ENCODE measurements around the gene MYH9.

MYH9 gene

GRCh38 chr22:36369922-36370791 is 17.6 kb downstream of the MYH9 start:
- Histone ChIP-seq H3K27me3 (replicated peaks; ENCODE audit: control insufficient read depth, insufficient read depth, low read length) (no peaks in the 10 kb centered on the region), H3K4me1 (ENCODE audit: control insufficient read depth, insufficient read depth, low read length) (peaks cover 70% of the 10 kb centered on the region), H3K9ac (ENCODE audit: low read length) (peak overlapping the region; percentile 6), H3K9me3 (ENCODE audit: control insufficient read depth, low read length) (no peaks in the 10 kb centered on the region), H3K4me3 (ENCODE audit: low read length) (no peak overlapping the region), H3K36me3 (ENCODE audit: control insufficient read depth, insufficient read depth, low read length, severe bottlenecking) (peaks cover 3% of the 10 kb centered on the region)
- peak; percentile 62 for DNase-seq (ENCODE audit: low read depth)

- H3K4me3 ChIP-seq (ENCODE audit: low read length) = no peak overlapping the region
- H3K36me3 ChIP-seq (ENCODE audit: control insufficient read depth, insufficient read depth, low read length, severe bottlenecking) = no peaks in the 10 kb centered on the region
- H3K9me3 ChIP-seq (ENCODE audit: control insufficient read depth, low read length) = no peaks in the 10 kb centered on the region
- DNase-seq (ENCODE audit: low read depth) = no peak
- H3K27me3 ChIP-seq (replicated peaks; ENCODE audit: control insufficient read depth, insufficient read depth, low read length) = no peaks in the 10 kb centered on the region
- peak overlapping the region; percentile 15 for H3K9ac ChIP-seq (ENCODE audit: low read length)
- peaks cover 70% of the 10 kb centered on the region for H3K4me1 ChIP-seq (ENCODE audit: control insufficient read depth, insufficient read depth, low read length)
Observed at GRCh38 chr22:36369004-36369921, 18.5 kb downstream of the MYH9 start.

- peak; percentile 74 for DNase-seq (ENCODE audit: low read depth)
- H3K4me3 ChIP-seq (ENCODE audit: low read length) = peak overlapping the region; percentile 14
- H3K4me1 ChIP-seq (ENCODE audit: control insufficient read depth, insufficient read depth, low read length) = peaks cover 73% of the 10 kb centered on the region
- no peaks in the 10 kb centered on the region for H3K27me3 ChIP-seq (replicated peaks; ENCODE audit: control insufficient read depth, insufficient read depth, low read length)
- no peaks in the 10 kb centered on the region for H3K36me3 ChIP-seq (ENCODE audit: control insufficient read depth, insufficient read depth, low read length, severe bottlenecking)
- H3K9ac ChIP-seq (ENCODE audit: low read length) = peak overlapping the region; percentile 60
- H3K9me3 ChIP-seq (ENCODE audit: control insufficient read depth, low read length) = no peaks in the 10 kb centered on the region
Observed at GRCh38 chr22:36368359-36368983, 19.3 kb downstream of the MYH9 start.

GRCh38 chr22:36367479-36367878 is 20.3 kb downstream of the MYH9 start:
- Histone ChIP-seq H3K27me3 (replicated peaks; ENCODE audit: control insufficient read depth, insufficient read depth, low read length) (no peaks in the 10 kb centered on the region), H3K4me1 (ENCODE audit: control insufficient read depth, insufficient read depth, low read length) (peaks cover 80% of the 10 kb centered on the region), H3K9ac (ENCODE audit: low read length) (peak overlapping the region; percentile 60), H3K4me3 (ENCODE audit: low read length) (no peak overlapping the region), H3K9me3 (ENCODE audit: control insufficient read depth, low read length) (no peaks in the 10 kb centered on the region), H3K36me3 (ENCODE audit: control insufficient read depth, insufficient read depth, low read length, severe bottlenecking) (no peaks in the 10 kb centered on the region)
- DNase-seq (ENCODE audit: low read depth) = no peak

- no peak overlapping the region for H3K4me3 ChIP-seq (ENCODE audit: low read length)
- H3K9ac ChIP-seq (ENCODE audit: low read length) = no peak overlapping the region
- peaks cover 80% of the 10 kb centered on the region for H3K4me1 ChIP-seq (ENCODE audit: control insufficient read depth, insufficient read depth, low read length)
- H3K36me3 ChIP-seq (ENCODE audit: control insufficient read depth, insufficient read depth, low read length, severe bottlenecking) = no peaks in the 10 kb centered on the region
- H3K27me3 ChIP-seq (replicated peaks; ENCODE audit: control insufficient read depth, insufficient read depth, low read length) = no peaks in the 10 kb centered on the region
- DNase-seq (ENCODE audit: low read depth) = no peak
- no peaks in the 10 kb centered on the region for H3K9me3 ChIP-seq (ENCODE audit: control insufficient read depth, low read length)
Observed at GRCh38 chr22:36367066-36367465, 20.7 kb downstream of the MYH9 start.

GRCh38 chr22:36366291-36366708 is 21.5 kb downstream of the MYH9 start:
- DNase-seq (ENCODE audit: low read depth) = no peak
- no peaks in the 10 kb centered on the region for H3K27me3 ChIP-seq (replicated peaks; ENCODE audit: control insufficient read depth, insufficient read depth, low read length)
- peaks cover 83% of the 10 kb centered on the region for H3K4me1 ChIP-seq (ENCODE audit: control insufficient read depth, insufficient read depth, low read length)
- H3K4me3 ChIP-seq (ENCODE audit: low read length) = no peak overlapping the region
- H3K9me3 ChIP-seq (ENCODE audit: control insufficient read depth, low read length) = no peaks in the 10 kb centered on the region
- H3K9ac ChIP-seq (ENCODE audit: low read length) = no peak overlapping the region
- no peaks in the 10 kb centered on the region for H3K36me3 ChIP-seq (ENCODE audit: control insufficient read depth, insufficient read depth, low read length, severe bottlenecking)

GRCh38 chr22:36365020-36365411 is 22.8 kb downstream of the MYH9 start:
- Histone ChIP-seq H3K36me3 (ENCODE audit: control insufficient read depth, insufficient read depth, low read length, severe bottlenecking) (no peaks in the 10 kb centered on the region), H3K9ac (ENCODE audit: low read length) (peak overlapping the region; percentile 43), H3K4me1 (ENCODE audit: control insufficient read depth, insufficient read depth, low read length) (peaks cover 78% of the 10 kb centered on the region), H3K4me3 (ENCODE audit: low read length) (no peak overlapping the region), H3K9me3 (ENCODE audit: control insufficient read depth, low read length) (no peaks in the 10 kb centered on the region), H3K27me3 (replicated peaks; ENCODE audit: control insufficient read depth, insufficient read depth, low read length) (no peaks in the 10 kb centered on the region)
- peak; percentile 81 for DNase-seq (ENCODE audit: low read depth)

GRCh38 chr22:36364255-36365019 is 23.3 kb downstream of the MYH9 start:
- H3K4me1 ChIP-seq (ENCODE audit: control insufficient read depth, insufficient read depth, low read length) = peaks cover 75% of the 10 kb centered on the region
- H3K4me3 ChIP-seq (ENCODE audit: low read length) = no peak overlapping the region
- no peak for DNase-seq (ENCODE audit: low read depth)
- no peaks in the 10 kb centered on the region for H3K36me3 ChIP-seq (ENCODE audit: control insufficient read depth, insufficient read depth, low read length, severe bottlenecking)
- H3K9ac ChIP-seq (ENCODE audit: low read length) = no peak overlapping the region
- no peaks in the 10 kb centered on the region for H3K27me3 ChIP-seq (replicated peaks; ENCODE audit: control insufficient read depth, insufficient read depth, low read length)
- no peaks in the 10 kb centered on the region for H3K9me3 ChIP-seq (ENCODE audit: control insufficient read depth, low read length)

- Histone ChIP-seq H3K36me3 (ENCODE audit: control insufficient read depth, insufficient read depth, low read length, severe bottlenecking) (no peaks in the 10 kb centered on the region), H3K4me1 (ENCODE audit: control insufficient read depth, insufficient read depth, low read length) (peaks cover 75% of the 10 kb centered on the region)
Observed at GRCh38 chr22:36363349-36363981, 24.3 kb downstream of the MYH9 start.

GRCh38 chr22:36362932-36363331 is 24.8 kb downstream of the MYH9 start:
- Histone ChIP-seq H3K4me3 (ENCODE audit: low read length) (no peak overlapping the region), H3K4me1 (ENCODE audit: control insufficient read depth, insufficient read depth, low read length) (peaks cover 71% of the 10 kb centered on the region), H3K9ac (ENCODE audit: low read length) (no peak overlapping the region), H3K9me3 (ENCODE audit: control insufficient read depth, low read length) (no peaks in the 10 kb centered on the region), H3K27me3 (replicated peaks; ENCODE audit: control insufficient read depth, insufficient read depth, low read length) (no peaks in the 10 kb centered on the region), H3K36me3 (ENCODE audit: control insufficient read depth, insufficient read depth, low read length, severe bottlenecking) (no peaks in the 10 kb centered on the region)
- peak; percentile 62 for DNase-seq (ENCODE audit: low read depth)

More at GRCh38 chr22:36363349-36363981, 24.3 kb downstream of the MYH9 start:
- no peak overlapping the region for H3K9ac ChIP-seq (ENCODE audit: low read length)
- H3K4me3 ChIP-seq (ENCODE audit: low read length) = no peak overlapping the region
- no peaks in the 10 kb centered on the region for H3K9me3 ChIP-seq (ENCODE audit: control insufficient read depth, low read length)
- H3K27me3 ChIP-seq (replicated peaks; ENCODE audit: control insufficient read depth, insufficient read depth, low read length) = no peaks in the 10 kb centered on the region
- DNase-seq (ENCODE audit: low read depth) = no peak
